H1 (cell line): ENCODE results near the gene LYPD3.

Experiments used
- RNF2 ChIP-seq: fragments of 200-900, 300-1000 bp; sonication (generic); IDR thresholded peaks from 2 replicates; pipeline ENCODE4 v1.7.1; 2016; ENCODE audit warnings: borderline replicate concordance, low read depth, mild to moderate bottlenecking, antibody characterized with exemption, low read length; ENCODE audit not compliant: poor library complexity, severe bottlenecking; ENCODE audit errors: missing control alignments
- TF ChIP-seq, protein P1 (sequence below), 3 experiments: IDR thresholded peaks; 1 replicate in 2 of 3; 2 replicates in 1 of 3; pipeline versions ENCODE4 v1.5.1 to v1.6.1; 2011; ENCODE audit warnings: low read length in 3 of 3, mild to moderate bottlenecking in 3 of 3, inconsistent platforms in 2 of 3, low read depth in 1 of 3, moderate library complexity in 1 of 3; ENCODE audit not compliant: insufficient read depth in 1 of 3; ENCODE audit errors: control extremely low read depth in 1 of 3

DNA sequence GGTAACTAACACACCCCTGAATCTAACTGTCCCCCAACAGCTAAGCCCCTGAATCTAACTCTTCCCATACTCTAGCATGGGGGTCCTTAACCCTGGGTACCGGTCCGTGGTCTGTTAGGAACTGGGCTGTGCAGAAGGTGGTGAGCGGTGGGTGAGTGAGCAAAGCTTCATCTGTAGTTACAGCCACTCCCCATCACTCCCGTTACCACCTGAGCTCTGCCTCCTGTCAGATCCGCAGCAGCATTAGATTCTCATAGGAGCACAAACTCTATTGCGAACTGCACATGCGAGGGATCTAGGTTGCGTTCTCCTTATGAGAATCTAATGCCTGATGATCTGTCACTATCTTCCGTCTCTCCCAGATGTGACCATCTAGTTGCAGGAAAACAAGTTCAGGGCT, 45.3 kb upstream of the LYPD3 start:
- TF ChIP-seq, protein P1, sequence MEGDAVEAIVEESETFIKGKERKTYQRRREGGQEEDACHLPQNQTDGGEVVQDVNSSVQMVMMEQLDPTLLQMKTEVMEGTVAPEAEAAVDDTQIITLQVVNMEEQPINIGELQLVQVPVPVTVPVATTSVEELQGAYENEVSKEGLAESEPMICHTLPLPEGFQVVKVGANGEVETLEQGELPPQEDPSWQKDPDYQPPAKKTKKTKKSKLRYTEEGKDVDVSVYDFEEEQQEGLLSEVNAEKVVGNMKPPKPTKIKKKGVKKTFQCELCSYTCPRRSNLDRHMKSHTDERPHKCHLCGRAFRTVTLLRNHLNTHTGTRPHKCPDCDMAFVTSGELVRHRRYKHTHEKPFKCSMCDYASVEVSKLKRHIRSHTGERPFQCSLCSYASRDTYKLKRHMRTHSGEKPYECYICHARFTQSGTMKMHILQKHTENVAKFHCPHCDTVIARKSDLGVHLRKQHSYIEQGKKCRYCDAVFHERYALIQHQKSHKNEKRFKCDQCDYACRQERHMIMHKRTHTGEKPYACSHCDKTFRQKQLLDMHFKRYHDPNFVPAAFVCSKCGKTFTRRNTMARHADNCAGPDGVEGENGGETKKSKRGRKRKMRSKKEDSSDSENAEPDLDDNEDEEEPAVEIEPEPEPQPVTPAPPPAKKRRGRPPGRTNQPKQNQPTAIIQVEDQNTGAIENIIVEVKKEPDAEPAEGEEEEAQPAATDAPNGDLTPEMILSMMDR (IDR thresholded peaks at IDR 0.05; ENCODE audit: control extremely low read depth in 1 of 3, insufficient read depth in 1 of 3, low read depth in 1 of 3, low read length in 3 of 3), result no peak
- no peak for TF ChIP-seq RNF2
